Measurements from ENCODE around the gene ROBO1.
"Not testable (repeated sequence)": the region's sequence is repeated elsewhere in the genome, so short reads cannot be mapped to it uniquely, and the experiment has no call there.

Gene ROBO1

DNA sequence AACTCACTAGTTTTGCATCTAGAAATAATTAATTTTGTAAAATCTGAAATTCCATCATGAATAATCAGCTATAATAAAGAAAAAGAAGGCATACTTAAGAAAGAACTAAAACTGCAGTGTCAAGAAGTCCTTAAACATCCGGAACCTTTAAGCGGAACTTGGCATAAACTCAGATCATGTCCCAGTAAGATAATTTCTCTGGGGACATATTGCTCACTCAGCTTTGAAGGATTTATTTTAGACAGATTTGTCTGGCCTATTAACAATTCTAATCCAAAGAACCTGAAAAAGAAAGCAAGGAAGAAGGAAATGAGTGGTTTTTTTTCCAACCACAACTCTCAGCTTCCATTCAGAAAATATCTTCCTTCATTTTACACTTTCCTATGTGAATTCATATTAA, 850.3 kb downstream of the ROBO1 start:
- DNase-seq (ENCODE audit: low read depth, low spot score): no peak

GRCh38 chr3:78913711-78914110, 854.1 kb downstream of the ROBO1 start:
- DNase-seq (ENCODE audit: low read depth, low spot score): no peak

DNA sequence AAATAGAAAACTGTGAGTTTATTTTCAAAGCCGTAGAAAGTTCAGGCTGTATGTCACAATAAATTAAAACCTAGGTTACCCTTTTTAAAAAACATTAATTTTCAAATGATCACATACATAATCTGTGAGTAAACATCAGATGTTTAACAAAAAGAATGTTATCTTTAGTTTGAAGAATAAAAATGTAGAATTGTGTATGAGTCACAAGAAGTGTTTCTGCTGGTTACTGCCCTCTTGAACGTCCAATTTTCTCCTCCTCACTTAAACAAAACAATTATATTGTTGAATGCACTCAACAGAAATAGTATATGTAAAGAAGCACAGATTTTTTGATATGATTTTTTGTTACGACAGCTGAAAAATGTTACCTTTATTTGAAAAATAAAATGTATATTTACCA, 855.1 kb downstream of the ROBO1 start:
- DNase-seq (ENCODE audit: low read depth, low spot score): no peak

GRCh38 chr3:78912259-78912658, 855.5 kb downstream of the ROBO1 start:
- DNase-seq (ENCODE audit: low read depth, low spot score): no peak

- no peak for DNase-seq (ENCODE audit: low read depth, low spot score)
Measured at GRCh38 chr3:78911394-78911793, 856.4 kb downstream of the ROBO1 start.

DNA sequence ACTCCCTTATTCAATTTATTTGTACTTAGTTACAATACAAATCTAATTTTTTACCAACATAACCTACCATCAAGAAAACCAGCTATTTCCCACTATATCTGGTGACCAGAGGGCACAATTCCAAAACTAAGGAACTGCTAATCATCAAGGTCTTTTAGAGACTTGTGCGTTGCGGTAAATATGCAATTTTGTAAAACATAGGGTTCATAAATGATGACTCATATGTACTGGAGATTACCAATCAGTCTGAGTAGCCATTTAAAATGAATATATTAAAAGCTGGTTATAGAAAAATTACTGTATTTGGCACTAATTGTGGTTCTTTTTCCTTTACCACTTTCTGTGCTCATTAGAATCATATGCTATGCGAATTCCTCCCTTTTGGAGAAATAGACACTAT, 859.6 kb downstream of the ROBO1 start:
- no peak for DNase-seq (ENCODE audit: low read depth, low spot score)

- DNase-seq (ENCODE audit: low read depth, low spot score): no peak
Measured at GRCh38 chr3:78907367-78907766, 860.4 kb downstream of the ROBO1 start.

DNA sequence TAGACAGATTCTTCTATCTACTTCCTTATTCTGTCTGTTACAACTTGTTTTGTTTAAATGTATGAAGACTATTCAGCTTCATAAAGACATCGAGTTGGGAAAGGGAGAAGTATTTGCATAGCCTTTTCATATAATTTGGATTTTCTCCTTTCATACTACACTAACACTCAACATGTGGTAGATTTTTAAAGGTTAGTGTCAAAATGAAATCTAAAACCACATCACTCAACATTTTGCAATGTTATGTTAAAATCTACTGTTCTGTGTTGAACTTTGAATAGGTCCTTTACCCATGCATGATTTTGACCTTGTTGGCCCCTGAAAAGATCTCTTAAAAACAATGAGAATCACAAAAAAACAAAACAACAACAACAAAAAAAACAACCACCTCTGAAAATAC, 860.9 kb downstream of the ROBO1 start:
- no peak for DNase-seq (ENCODE audit: low read depth, low spot score)

- DNase-seq (ENCODE audit: low read depth, low spot score): no peak
Measured at GRCh38 chr3:78906245-78906644, 861.6 kb downstream of the ROBO1 start.

DNA sequence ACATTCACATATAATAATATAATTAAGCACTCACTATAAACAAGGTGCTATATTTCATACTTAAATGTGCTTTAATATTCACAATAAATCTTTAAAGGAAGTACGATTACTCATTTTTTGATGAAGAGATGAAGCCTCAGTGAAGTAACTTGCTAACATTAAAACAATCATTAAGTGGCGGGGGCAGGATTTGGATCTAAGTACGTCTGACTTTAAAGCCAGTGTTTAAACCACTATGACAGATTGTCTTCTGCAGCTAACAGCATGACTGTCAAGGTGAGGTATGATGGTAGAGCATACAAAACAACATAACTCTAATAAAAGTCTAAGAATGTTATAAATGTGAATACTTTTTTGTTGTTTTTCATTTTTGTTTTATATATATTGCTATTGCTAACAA, 862.1 kb downstream of the ROBO1 start:
- DNase-seq (ENCODE audit: low read depth, low spot score): no peak

- DNase-seq (ENCODE audit: low read depth, low spot score): no peak
Measured at GRCh38 chr3:78901544-78901943, 866.3 kb downstream of the ROBO1 start.

- DNase-seq (ENCODE audit: low read depth, low spot score): no peak
Measured at GRCh38 chr3:78900880-78901279, 866.9 kb downstream of the ROBO1 start.

DNA sequence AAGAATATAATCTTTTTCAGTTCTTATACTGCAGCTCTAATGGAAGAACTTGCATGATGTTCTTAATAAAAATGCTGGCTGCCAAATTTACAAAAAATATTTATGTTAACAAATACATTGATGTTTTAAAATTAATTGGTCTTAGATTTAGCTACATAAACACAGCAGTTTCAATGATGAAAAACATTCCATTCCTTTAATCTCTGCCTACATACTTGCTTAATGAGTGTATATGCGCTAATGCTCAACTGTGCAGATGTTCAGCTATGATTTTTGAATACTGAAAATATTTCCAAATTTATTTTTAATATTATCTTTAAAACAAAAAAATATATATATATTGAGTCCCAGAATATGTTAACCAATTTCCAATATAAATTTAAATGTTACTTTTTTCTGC, 867.4 kb downstream of the ROBO1 start:
- no peak for DNase-seq (ENCODE audit: low read depth, low spot score)

DNA sequence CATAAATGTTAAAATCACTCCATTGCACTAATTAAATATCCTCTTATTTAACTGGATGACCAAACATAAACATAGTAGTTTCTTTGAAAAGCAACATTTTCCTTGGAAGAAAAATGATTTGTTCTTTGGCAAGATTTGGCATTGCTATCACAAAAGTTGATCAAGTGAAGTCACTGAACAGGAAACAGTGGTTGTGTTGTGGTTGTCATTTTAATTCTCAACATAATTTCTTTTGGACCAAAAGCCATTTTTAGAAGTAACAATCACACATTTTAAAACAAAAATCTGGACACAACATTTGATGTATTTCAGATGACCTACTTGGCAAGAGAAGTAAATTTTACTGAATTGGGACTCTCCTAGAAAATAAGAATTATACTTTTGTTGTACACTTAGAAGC, 872.3 kb downstream of the ROBO1 start:
- no peak for DNase-seq (ENCODE audit: low read depth, low spot score)

- DNase-seq (ENCODE audit: low read depth, low spot score): no peak
Measured at GRCh38 chr3:78894787-78895186, 873.0 kb downstream of the ROBO1 start.

GRCh38 chr3:78893161-78893560, 874.6 kb downstream of the ROBO1 start:
- DNase-seq (ENCODE audit: low read depth, low spot score): no peak

DNA sequence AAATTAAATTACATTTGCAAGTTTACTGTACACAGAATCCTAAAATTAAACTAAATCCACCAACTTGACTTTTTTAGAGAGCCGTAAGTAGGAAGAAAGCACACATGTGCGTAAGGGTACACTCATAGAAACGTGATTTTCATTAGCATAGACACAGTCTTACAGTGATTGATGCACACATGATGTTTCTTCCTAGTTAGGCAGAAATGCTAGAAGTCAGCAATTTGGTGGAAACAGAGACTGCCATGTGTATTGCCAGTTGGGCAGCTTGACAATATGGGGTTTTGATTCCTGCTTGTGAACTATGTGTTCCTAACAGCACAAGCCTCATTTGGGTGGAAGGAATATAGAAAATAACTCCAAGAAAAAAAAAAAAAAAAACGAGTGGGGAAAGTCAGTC, 878.5 kb downstream of the ROBO1 start:
- no peak for DNase-seq (ENCODE audit: low read depth, low spot score)

GRCh38 chr3:78888635-78889034, 879.2 kb downstream of the ROBO1 start:
- no peak for DNase-seq (ENCODE audit: low read depth, low spot score)

GRCh38 chr3:78887547-78888011, 880.2 kb downstream of the ROBO1 start:
- no peak for DNase-seq (ENCODE audit: low read depth, low spot score)

- no peak for DNase-seq (ENCODE audit: low read depth, low spot score)
Measured at GRCh38 chr3:78887029-78887428, 880.8 kb downstream of the ROBO1 start.

DNA sequence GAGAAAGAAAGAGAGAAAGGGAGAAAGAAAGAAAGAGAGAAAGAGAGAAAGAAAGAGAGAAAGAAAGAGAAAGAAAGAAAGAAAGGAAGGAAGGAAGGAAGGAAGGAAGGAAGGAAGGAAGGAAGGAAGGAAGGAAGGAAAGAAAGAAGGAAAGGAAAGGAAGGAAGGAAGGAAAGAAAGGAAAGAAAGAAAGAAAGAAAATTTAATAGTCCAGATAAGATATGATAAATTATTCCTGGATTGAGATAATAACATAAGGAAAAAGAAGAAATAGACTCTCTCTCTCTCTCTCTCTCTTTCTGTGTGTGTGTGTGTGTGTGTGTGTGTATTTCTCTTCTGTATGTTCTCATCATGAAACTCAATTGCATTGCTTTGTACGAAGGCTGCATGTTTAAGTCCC, 883.2 kb downstream of the ROBO1 start:
- DNase-seq (ENCODE audit: low read depth, low spot score): not testable (repeated sequence)

DNA sequence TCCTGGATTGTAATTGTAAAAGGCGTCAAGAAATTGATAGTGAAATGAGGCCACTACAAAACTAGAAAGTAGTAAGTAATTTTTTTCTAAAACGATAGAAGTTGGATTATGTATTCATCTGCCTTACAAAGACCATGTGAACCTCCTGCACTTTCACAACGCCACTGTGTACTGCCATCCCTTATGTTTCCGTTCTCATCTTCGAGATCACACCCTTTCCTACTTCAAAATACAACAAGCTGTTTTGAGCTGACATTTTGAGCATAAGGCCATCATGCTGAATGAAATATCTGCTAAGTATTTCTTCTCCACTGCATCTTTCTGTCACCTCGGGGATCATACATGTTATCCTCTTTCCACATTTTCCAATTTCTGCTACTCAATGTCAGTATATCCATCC, 885.5 kb downstream of the ROBO1 start:
- no peak for DNase-seq (ENCODE audit: low read depth, low spot score)

- DNase-seq (ENCODE audit: low read depth, low spot score): no peak
Measured at GRCh38 chr3:78881501-78881900, 886.3 kb downstream of the ROBO1 start.

GRCh38 chr3:78880603-78881461, 887.0 kb downstream of the ROBO1 start:
- no peak for DNase-seq (ENCODE audit: low read depth, low spot score)

Measured in iPS DF 19.7 (cell line).